B cell (primary cell): ENCODE data around the gene GALNT17. TPM values are rescaled to one million over a fixed set of nuclear protein-coding genes. Genes with fewer than 3 reads are reported as not detected.

Source experiments
- ATAC-seq: fragments of 200-7000 bp; cut with Tn5 transposase; one replicate; pipeline ENCODE4 v1.10.0; 2021; ENCODE audit warnings: low read depth, mild to moderate bottlenecking, moderate number of reproducible peaks, moderate library complexity
- CTCF ChIA-PET: fragments of 350-600 bp; sonication (Branson Sonifier 250); formaldehyde crosslinking; loops from one replicate; lab custom pipeline; 2021; ENCODE audit warnings: antibody characterized with exemption, inconsistent platforms; lab: Charles Lee
- POLR2A ChIA-PET: fragments of 350-600 bp; sonication (Branson Sonifier 250); formaldehyde crosslinking; loops from one replicate; lab custom pipeline; 2021; ENCODE audit warnings: antibody characterized with exemption; lab: Charles Lee
- DNase-seq: peaks from one replicate; pipeline ENCODE4 v3.0.0; 2013
- H2AFZ ChIP-seq: 2 replicates; pipeline ENCODE4 v1.6.1; 2012; ENCODE audit warnings: mild to moderate bottlenecking, low read depth, low read length; ENCODE audit not compliant: insufficient read depth, poor library complexity, severe bottlenecking
- H3K27ac ChIP-seq, 2 donors: 1 replicate in 1 of 2; 2 replicates in 1 of 2; pipeline ENCODE4 v1.5.1; 2012 to 2013; ENCODE audit warnings: low read length in 2 of 2, mild to moderate bottlenecking in 2 of 2, moderate library complexity in 1 of 2
- H3K27me3 ChIP-seq, 4 experiments: fragments of 200-600 bp in 1 of 4; sonication (generic) in 1 of 4; replicated peaks in 1 of 4; 1 replicate in 2 of 4; 2 replicates in 2 of 4; pipeline versions ENCODE4 v1.6.1 to v1.7.0; 2013 to 2016; ENCODE audit warnings: low read length in 3 of 4, mild to moderate bottlenecking in 2 of 4, mixed read lengths in 1 of 4, moderate library complexity in 1 of 4; ENCODE audit not compliant: insufficient read depth in 4 of 4, control insufficient read depth in 3 of 4; ENCODE audit errors: control extremely low read depth in 1 of 4
- H3K36me3 ChIP-seq, 2 experiments: replicated peaks in 1 of 2; 1 replicate in 1 of 2; 2 replicates in 1 of 2; pipeline versions ENCODE4 v1.6.1 to v1.7.1; 2013; ENCODE audit warnings: low read length in 1 of 2; ENCODE audit not compliant: insufficient read depth in 2 of 2, control insufficient read depth in 1 of 2; ENCODE audit errors: control extremely low read depth in 1 of 2, extremely low read depth in 1 of 2
- H3K4me1 ChIP-seq, 2 donors: fragments of 200-600 bp in 1 of 2; sonication (generic) in 1 of 2; 1 replicate in 1 of 2; 2 replicates in 1 of 2; pipeline versions ENCODE4 v1.5.1 to v1.6.1; 2013 to 2017; ENCODE audit warnings: low read length in 2 of 2; ENCODE audit not compliant: control insufficient read depth in 2 of 2, insufficient read depth in 2 of 2
- H3K4me2 ChIP-seq: replicated peaks from 2 replicates; pipeline ENCODE3; 2012; ENCODE audit warnings: mild to moderate bottlenecking, low read depth, low read length; ENCODE audit not compliant: poor library complexity, severe bottlenecking
- H3K4me3 ChIP-seq, 5 experiments: fragments of 200-600 bp in 1 of 5; sonication (generic) in 1 of 5; 1 replicate in 3 of 5; 2 replicates in 2 of 5; pipeline versions ENCODE4 v1.5.1 to v1.7.0; 2011 to 2016; ENCODE audit warnings: low read length in 4 of 5, mild to moderate bottlenecking in 4 of 5, low read depth in 2 of 5, control low read depth in 1 of 5, moderate library complexity in 1 of 5; ENCODE audit not compliant: insufficient read depth in 1 of 5; ENCODE audit errors: control extremely low read depth in 1 of 5, extremely low read depth in 1 of 5
- H3K79me2 ChIP-seq: fragments of 200-600 bp; sonication (generic); one replicate; pipeline ENCODE4 v1.6.0; 2016; ENCODE audit warnings: low read length; ENCODE audit not compliant: control insufficient read depth, insufficient read depth
- H3K9ac ChIP-seq: fragments of 200-600 bp; sonication (generic); 2 replicates; pipeline ENCODE4 v1.6.1; 2017; ENCODE audit warnings: mild to moderate bottlenecking, low read length, moderate library complexity
- H3K9me3 ChIP-seq, 3 donors: one replicate each; pipeline versions ENCODE4 v1.6.1 to v1.7.1; 2013; ENCODE audit warnings: low read length in 2 of 3; ENCODE audit not compliant: control insufficient read depth in 2 of 3, insufficient read depth in 1 of 3; ENCODE audit errors: control extremely low read depth in 1 of 3
- H4K20me1 ChIP-seq: 2 replicates; pipeline ENCODE4 v1.6.0; 2012; ENCODE audit warnings: mild to moderate bottlenecking, low read length; ENCODE audit not compliant: insufficient read depth, control insufficient read depth, poor library complexity, severe bottlenecking
- H3K27ac Mint-ChIP-seq: one replicate; pipeline ENCODE4 v1.8.0; 2021; ENCODE audit warnings: mixed read lengths
- H3K27me3 Mint-ChIP-seq: one replicate; pipeline ENCODE4 v1.8.0; 2021; ENCODE audit warnings: mixed read lengths
- H3K4me1 Mint-ChIP-seq: one replicate; pipeline ENCODE4 v1.8.0; 2021; ENCODE audit warnings: mixed read lengths
- H3K4me3 Mint-ChIP-seq: one replicate; pipeline ENCODE4 v1.8.0; 2021; ENCODE audit warnings: mixed read lengths
- H3K9me3 Mint-ChIP-seq: one replicate; pipeline ENCODE4 v1.8.0; 2022; ENCODE audit warnings: mixed read lengths; ENCODE audit not compliant: insufficient read depth
- EZH2 ChIP-seq: IDR thresholded peaks from 2 replicates; pipeline ENCODE4 v1.6.1; 2012; ENCODE audit warnings: borderline replicate concordance, low read depth, mild to moderate bottlenecking, moderate library complexity, low read length; ENCODE audit not compliant: insufficient read depth, poor library complexity, severe bottlenecking
- WGBS: methylation state at CpG from one replicate; pipeline ENCODE4 v1.1.5; 2013; ENCODE audit warnings: missing lambda C conversion rate; ENCODE audit not compliant: insufficient coverage; 5-methylcytosine and 5-hydroxymethylcytosine counted together
- intact Hi-C: fragments of 100-400 bp; cut with micrococcal nuclease; formaldehyde crosslinking; loops from one replicate; pipeline ENCODE4 v1.10.0; 2022
- polyA plus RNA-seq: library from polyadenylated mRNA; depleted of rRNA; stranded (reverse); fragments of >200 nt; gene quantifications from 2 replicates; pipeline ENCODE4 v1.2.3, GENCODE V29; 2012
- total RNA-seq, 2 donors: library from RNA; stranded (reverse); fragments of 120-200 nt in 1 of 2; gene quantifications; 1 replicate in 1 of 2; 2 replicates in 1 of 2; pipeline versions ENCODE4 v1.2.3 to v1.2.4, GENCODE V29; 2013 to 2022
- TF ChIP-seq, protein P1 (sequence below): fragments of 200-600 bp; IDR thresholded peaks from one replicate; pipeline ENCODE4 v1.8.0; 2022; ENCODE audit warnings: antibody characterized with exemption, mild to moderate bottlenecking

Gene GALNT17
- total and polyA plus RNA-seq, 2 donors (not counting 1 experiment from before 2014, with no cell fraction given): not detected

DNA sequence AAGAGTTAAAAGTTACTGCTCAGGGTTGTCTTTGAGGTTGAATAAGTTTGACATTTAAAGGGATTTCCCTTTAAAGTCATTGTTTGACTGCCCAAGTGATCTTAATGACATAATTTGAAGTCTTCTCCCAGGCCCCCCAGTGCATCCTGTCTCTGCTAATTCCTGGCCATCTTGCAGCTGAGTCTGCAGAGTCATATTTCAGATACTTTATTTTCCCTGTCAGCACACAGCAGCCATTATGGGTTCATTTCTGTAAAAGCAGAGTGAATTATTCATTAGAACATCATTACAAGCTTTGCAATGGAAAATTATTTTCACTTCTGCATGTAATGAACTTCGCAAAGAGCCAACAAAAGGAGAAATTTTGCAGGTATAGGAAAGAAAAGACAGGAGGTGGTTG lies 536.6 kb downstream of the GALNT17 start:
- POLR2A ChIA-PET: no interaction called here
- WGBS: no CpG with 5 or more reads among the region's 1 CpG

DNA sequence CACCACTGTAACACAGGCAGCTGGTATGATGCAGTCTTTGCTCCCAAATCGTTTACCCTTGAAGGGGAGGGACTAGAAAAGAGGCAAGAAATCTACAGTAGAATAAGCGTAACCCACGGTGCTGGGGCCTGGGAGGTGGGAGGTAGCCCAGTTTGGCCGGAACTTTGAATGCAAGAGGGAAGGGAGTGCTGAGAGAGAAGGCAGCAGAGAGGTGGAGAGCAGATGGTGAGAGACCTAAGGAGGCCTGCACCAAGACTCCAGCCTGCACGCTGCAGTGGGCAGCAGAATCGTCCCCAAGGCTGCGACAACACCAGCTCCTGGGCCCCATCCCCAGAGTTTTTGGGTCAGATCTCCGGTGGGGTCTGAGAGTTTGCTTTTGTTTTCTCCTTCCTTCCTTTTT lies 547.5 kb downstream of the GALNT17 start:
- Histone ChIP-seq H3K27ac (no peak overlapping the region), H3K9me3 (peaks cover 0 to 32% (median 0%) of the 10 kb centered on the region in 3 donors), H3K4me1 (no peaks in the 10 kb centered on the region), H2AFZ (no peak overlapping the region), H4K20me1 (no peaks in the 10 kb centered on the region), H3K36me3 (no peaks in the 10 kb centered on the region), H3K27me3 (no peaks in the 10 kb centered on the region), H3K4me3 (no peak overlapping the region), H3K79me2 (no peaks in the 10 kb centered on the region), H3K4me2 (no peak overlapping the region), H3K9ac (no peak overlapping the region)
- TF ChIP-seq, protein P1, sequence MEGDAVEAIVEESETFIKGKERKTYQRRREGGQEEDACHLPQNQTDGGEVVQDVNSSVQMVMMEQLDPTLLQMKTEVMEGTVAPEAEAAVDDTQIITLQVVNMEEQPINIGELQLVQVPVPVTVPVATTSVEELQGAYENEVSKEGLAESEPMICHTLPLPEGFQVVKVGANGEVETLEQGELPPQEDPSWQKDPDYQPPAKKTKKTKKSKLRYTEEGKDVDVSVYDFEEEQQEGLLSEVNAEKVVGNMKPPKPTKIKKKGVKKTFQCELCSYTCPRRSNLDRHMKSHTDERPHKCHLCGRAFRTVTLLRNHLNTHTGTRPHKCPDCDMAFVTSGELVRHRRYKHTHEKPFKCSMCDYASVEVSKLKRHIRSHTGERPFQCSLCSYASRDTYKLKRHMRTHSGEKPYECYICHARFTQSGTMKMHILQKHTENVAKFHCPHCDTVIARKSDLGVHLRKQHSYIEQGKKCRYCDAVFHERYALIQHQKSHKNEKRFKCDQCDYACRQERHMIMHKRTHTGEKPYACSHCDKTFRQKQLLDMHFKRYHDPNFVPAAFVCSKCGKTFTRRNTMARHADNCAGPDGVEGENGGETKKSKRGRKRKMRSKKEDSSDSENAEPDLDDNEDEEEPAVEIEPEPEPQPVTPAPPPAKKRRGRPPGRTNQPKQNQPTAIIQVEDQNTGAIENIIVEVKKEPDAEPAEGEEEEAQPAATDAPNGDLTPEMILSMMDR: no peak
- H3K27ac Mint-ChIP-seq: no peak overlapping the region
- H3K4me3 Mint-ChIP-seq: no peak overlapping the region
- H3K9me3 Mint-ChIP-seq: no peaks in the 10 kb centered on the region
- WGBS: 62% methylated on average over 5 of the region's 8 CpGs
- intact Hi-C loops: no loop called here
- DNase-seq (no peak), ATAC-seq (no peak)
- H3K4me1 Mint-ChIP-seq: no peaks in the 10 kb centered on the region
- ChIA-PET CTCF (no interaction called here), POLR2A (no interaction called here)
- no peaks in the 10 kb centered on the region for H3K27me3 Mint-ChIP-seq

More for the DNA sequence above, 536.6 kb downstream of the GALNT17 start:
- Histone ChIP-seq H4K20me1 (no peaks in the 10 kb centered on the region), H3K4me3 (no peak overlapping the region), H3K4me2 (no peak overlapping the region), H3K36me3 (no peaks in the 10 kb centered on the region), H2AFZ (no peak overlapping the region), H3K27ac (no peak overlapping the region), H3K79me2 (no peaks in the 10 kb centered on the region), H3K27me3 (no peaks in the 10 kb centered on the region), H3K9me3 (peaks cover 0 to 7% (median 2%) of the 10 kb centered on the region in 3 donors), H3K9ac (no peak overlapping the region), H3K4me1 (no peaks in the 10 kb centered on the region)
- Mint-ChIP-seq H3K27me3 (no peaks in the 10 kb centered on the region), H3K4me1 (no peaks in the 10 kb centered on the region), H3K9me3 (peaks cover 5% of the 10 kb centered on the region), H3K4me3 (no peak overlapping the region), H3K27ac (no peak overlapping the region)
- CTCF ChIA-PET: no interaction called here
- TF ChIP-seq, protein P1: no peak
- TF ChIP-seq EZH2: no peak
- intact Hi-C loops: no loop called here
- ATAC-seq (no peak), DNase-seq (no peak)
